Fibroblast of the aortic adventitia (primary cell): Measurements from ENCODE around the gene HUNK. TPM values are rescaled to one million over a fixed set of nuclear protein-coding genes. Genes with fewer than 3 reads are reported as not detected.
A peak's percentile ranks its signal among the peaks of the same experiment; 100 is the strongest.

Experiments used
- DNase-seq: peaks from one replicate; pipeline ENCODE4 v3.0.0-alpha.2; 2010; ENCODE audit warnings: low read depth
- H3K4me3 ChIP-seq: 2 replicates; pipeline ENCODE4 v1.5.1; 2011; ENCODE audit warnings: low read depth, mild to moderate bottlenecking, control low read depth, low read length, moderate library complexity
- CTCF ChIP-seq: IDR thresholded peaks from 2 replicates; pipeline ENCODE4 v1.5.1; 2011; ENCODE audit warnings: mild to moderate bottlenecking, low read length, control low read depth, inconsistent platforms; ENCODE audit not compliant: insufficient read depth
- total RNA-seq: library from RNA; depleted of rRNA; stranded (reverse); fragments of >200 nt; gene quantifications from 2 replicates; pipeline ENCODE4 v1.2.3, GENCODE V29; 2012; ENCODE audit warnings: low replicate concordance

Gene HUNK
- total RNA-seq, 1 donor, result 0.45 TPM

GRCh38 chr21:31918250-31918775, 45.5 kb downstream of the HUNK start:
- no peak overlapping the region for H3K4me3 ChIP-seq
- DNase-seq, result no peak
- TF ChIP-seq CTCF, result peak; percentile 9

- TF ChIP-seq CTCF, result no peak
- H3K4me3 ChIP-seq, result no peak overlapping the region
- no peak for DNase-seq
Measured at GRCh38 chr21:31920275-31920674, 47.5 kb downstream of the HUNK start.

- DNase-seq, result no peak
- TF ChIP-seq CTCF, result no peak
- no peak overlapping the region for H3K4me3 ChIP-seq
Measured at GRCh38 chr21:31921079-31921478, 48.3 kb downstream of the HUNK start.

- TF ChIP-seq CTCF, result no peak
- no peak for DNase-seq
- H3K4me3 ChIP-seq, result no peak overlapping the region
Measured at GRCh38 chr21:31922881-31923280, 50.1 kb downstream of the HUNK start.

GRCh38 chr21:31923756-31924155, 50.9 kb downstream of the HUNK start:
- no peak for DNase-seq
- no peak for TF ChIP-seq CTCF
- H3K4me3 ChIP-seq, result no peak overlapping the region

- DNase-seq, result no peak
- TF ChIP-seq CTCF, result no peak
- no peak overlapping the region for H3K4me3 ChIP-seq
Measured at GRCh38 chr21:31924548-31924947, 51.7 kb downstream of the HUNK start.

GRCh38 chr21:31926498-31926897, 53.7 kb downstream of the HUNK start:
- DNase-seq, result no peak

More at GRCh38 chr21:31926498-31926897, 53.7 kb downstream of the HUNK start:
- no peak for TF ChIP-seq CTCF
- H3K4me3 ChIP-seq, result no peak overlapping the region
